ENCODE results near the gene DENND5B. TPM values are rescaled to one million over a fixed set of nuclear protein-coding genes. Genes with fewer than 3 reads are reported as not detected.
A peak's percentile ranks its signal among the peaks of the same experiment; 100 is the strongest.
"Not testable (repeated sequence)": the region's sequence is repeated elsewhere in the genome, so short reads cannot be mapped to it uniquely, and the experiment has no call there.

The DENND5B gene
- total RNA-seq, 1 donor from 2014 or later: 20.0 TPM

- no peak for TF ChIP-seq CTCF (IDR thresholded peaks at IDR 0.05; ENCODE audit: unreplicated experiment)
- peak; percentile 19 for DNase-seq (ENCODE audit: low spot score)
- Mint-ChIP-seq H3K9me3 (ENCODE audit: unreplicated experiment) (no peaks in the 10 kb centered on the region), H3K27ac (ENCODE audit: unreplicated experiment) (peak overlapping the region; percentile 94), H3K4me1 (ENCODE audit: unreplicated experiment) (peaks cover 22% of the 10 kb centered on the region), H3K4me3 (ENCODE audit: unreplicated experiment) (no peak overlapping the region), H3K27me3 (ENCODE audit: unreplicated experiment) (peaks cover 1% of the 10 kb centered on the region), H3K36me3 (ENCODE audit: low read depth, unreplicated experiment) (no peaks in the 10 kb centered on the region)
Measured at GRCh38 chr12:31570880-31571279, 20.1 kb downstream of the DENND5B start.

- H3K9me3 Mint-ChIP-seq (ENCODE audit: unreplicated experiment); H3K36me3 Mint-ChIP-seq (ENCODE audit: low read depth, unreplicated experiment); H3K4me3 Mint-ChIP-seq (ENCODE audit: unreplicated experiment); H3K27me3 Mint-ChIP-seq (ENCODE audit: unreplicated experiment); DNase-seq (ENCODE audit: low spot score); H3K27ac Mint-ChIP-seq (ENCODE audit: unreplicated experiment): not testable (repeated sequence)
- H3K4me1 Mint-ChIP-seq (ENCODE audit: unreplicated experiment): peaks cover 18% of the 10 kb centered on the region
Measured at GRCh38 chr12:31569517-31569916, 21.4 kb downstream of the DENND5B start.

- H3K4me1 Mint-ChIP-seq (ENCODE audit: unreplicated experiment): peaks cover 17% of the 10 kb centered on the region
- no peaks in the 10 kb centered on the region for H3K9me3 Mint-ChIP-seq (ENCODE audit: unreplicated experiment)
- DNase-seq (ENCODE audit: low spot score): no peak
- no peak overlapping the region for H3K27ac Mint-ChIP-seq (ENCODE audit: unreplicated experiment)
- H3K27me3 Mint-ChIP-seq (ENCODE audit: unreplicated experiment): no peaks in the 10 kb centered on the region
- no peak overlapping the region for H3K4me3 Mint-ChIP-seq (ENCODE audit: unreplicated experiment)
- H3K36me3 Mint-ChIP-seq (ENCODE audit: low read depth, unreplicated experiment): no peaks in the 10 kb centered on the region
- no peak for TF ChIP-seq CTCF (IDR thresholded peaks at IDR 0.05; ENCODE audit: unreplicated experiment)
Measured at GRCh38 chr12:31568498-31568897, 22.4 kb downstream of the DENND5B start.

- TF ChIP-seq CTCF (IDR thresholded peaks at IDR 0.05; ENCODE audit: unreplicated experiment): no peak
- no peak overlapping the region for H3K27ac Mint-ChIP-seq (ENCODE audit: unreplicated experiment)
- no peak for DNase-seq (ENCODE audit: low spot score)
- H3K4me3 Mint-ChIP-seq (ENCODE audit: unreplicated experiment): no peak overlapping the region
- H3K36me3 Mint-ChIP-seq (ENCODE audit: low read depth, unreplicated experiment): no peaks in the 10 kb centered on the region
- H3K9me3 Mint-ChIP-seq (ENCODE audit: unreplicated experiment): no peaks in the 10 kb centered on the region
- H3K4me1 Mint-ChIP-seq (ENCODE audit: unreplicated experiment): peaks cover 7% of the 10 kb centered on the region
- H3K27me3 Mint-ChIP-seq (ENCODE audit: unreplicated experiment): no peaks in the 10 kb centered on the region
Measured at GRCh38 chr12:31567029-31567428, 23.9 kb downstream of the DENND5B start.

- H3K27ac Mint-ChIP-seq (ENCODE audit: unreplicated experiment): no peak overlapping the region
- H3K27me3 Mint-ChIP-seq (ENCODE audit: unreplicated experiment): no peaks in the 10 kb centered on the region
- TF ChIP-seq CTCF (IDR thresholded peaks at IDR 0.05; ENCODE audit: unreplicated experiment): no peak
- no peaks in the 10 kb centered on the region for H3K9me3 Mint-ChIP-seq (ENCODE audit: unreplicated experiment)
- no peak for DNase-seq (ENCODE audit: low spot score)
- peaks cover 7% of the 10 kb centered on the region for H3K4me1 Mint-ChIP-seq (ENCODE audit: unreplicated experiment)
- H3K36me3 Mint-ChIP-seq (ENCODE audit: low read depth, unreplicated experiment): no peaks in the 10 kb centered on the region
- no peak overlapping the region for H3K4me3 Mint-ChIP-seq (ENCODE audit: unreplicated experiment)
Measured at GRCh38 chr12:31566547-31566946, 24.4 kb downstream of the DENND5B start.

Data from endothelial cell (in vitro differentiated cells).